IPS-18c (cell line): ENCODE data around the gene CPED1.
"Not testable (repeated sequence)": the region's sequence is repeated elsewhere in the genome, so short reads cannot be mapped to it uniquely, and the experiment has no call there.

ENCODE experiments used
- H3K4me3 ChIP-seq: 2 replicates; pipeline ENCODE4 v1.7.0; 2013; ENCODE audit warnings: low read depth, mild to moderate bottlenecking, low read length, moderate library complexity; ENCODE audit not compliant: insufficient read depth
- H3K9me3 ChIP-seq: one replicate; pipeline ENCODE4 v1.6.1; 2013; ENCODE audit warnings: mild to moderate bottlenecking, low read length, moderate library complexity; ENCODE audit not compliant: control insufficient read depth, insufficient read depth

Gene CPED1

GRCh38 chr7:120966961-120967360 lies 21.6 kb upstream of the CPED1 start:
- no peaks in the 10 kb centered on the region for H3K9me3 ChIP-seq

GRCh38 chr7:120973849-120974248 lies 14.7 kb upstream of the CPED1 start:
- Histone ChIP-seq H3K4me3 (no peak overlapping the region), H3K9me3 (no peaks in the 10 kb centered on the region)

More at GRCh38 chr7:120966961-120967360, 21.6 kb upstream of the CPED1 start:
- H3K4me3 ChIP-seq = no peak overlapping the region

GRCh38 chr7:120979765-120980499 lies 8.6 kb upstream of the CPED1 start:
- Histone ChIP-seq H3K4me3 (no peak overlapping the region), H3K9me3 (no peaks in the 10 kb centered on the region)

GRCh38 chr7:120981117-120981516 lies 7.4 kb upstream of the CPED1 start:
- H3K9me3 ChIP-seq = no peaks in the 10 kb centered on the region
- no peak overlapping the region for H3K4me3 ChIP-seq

GRCh38 chr7:120981888-120982615 lies 6.5 kb upstream of the CPED1 start:
- no peak overlapping the region for H3K4me3 ChIP-seq

GRCh38 chr7:120983592-120983991 lies 4.9 kb upstream of the CPED1 start:
- not testable (repeated sequence) for H3K9me3 ChIP-seq, H3K4me3 ChIP-seq

More at GRCh38 chr7:120981888-120982615, 6.5 kb upstream of the CPED1 start:
- H3K9me3 ChIP-seq = no peaks in the 10 kb centered on the region

- Histone ChIP-seq H3K9me3 (no peaks in the 10 kb centered on the region), H3K4me3 (no peak overlapping the region)
These were observed 4.1 kb upstream of the CPED1 start for GRCh38 chr7:120984406-120984805.

GRCh38 chr7:120985130-120985758 lies 3.3 kb upstream of the CPED1 start:
- no peak overlapping the region for H3K4me3 ChIP-seq
- no peaks in the 10 kb centered on the region for H3K9me3 ChIP-seq

GRCh38 chr7:120985839-120986238 lies 2.7 kb upstream of the CPED1 start:
- H3K4me3 ChIP-seq = no peak overlapping the region
- no peaks in the 10 kb centered on the region for H3K9me3 ChIP-seq

- Histone ChIP-seq H3K4me3 (no peak overlapping the region), H3K9me3 (no peaks in the 10 kb centered on the region)
These were observed 1.9 kb upstream of the CPED1 start for GRCh38 chr7:120986650-120987049.

GRCh38 chr7:120987280-120987679 lies 1.2 kb upstream of the CPED1 start:
- Histone ChIP-seq H3K9me3 (no peaks in the 10 kb centered on the region), H3K4me3 (no peak overlapping the region)

GRCh38 chr7:120987683-120988590 lies 574 bp upstream of the CPED1 start:
- no peaks in the 10 kb centered on the region for H3K9me3 ChIP-seq
- peak overlapping the region; percentile 35; the same call in 1 of the 2 replicates for H3K4me3 ChIP-seq

- Histone ChIP-seq H3K4me3 (no peak overlapping the region; the same call in 1 of the 2 replicates), H3K9me3 (no peaks in the 10 kb centered on the region)
These were observed 1.0 kb downstream of the CPED1 start for GRCh38 chr7:120989257-120990220.

- H3K9me3 ChIP-seq = no peaks in the 10 kb centered on the region
- H3K4me3 ChIP-seq = no peak overlapping the region
These were observed 2.1 kb downstream of the CPED1 start for GRCh38 chr7:120990468-120991118.

GRCh38 chr7:120991161-120991560 lies 2.6 kb downstream of the CPED1 start:
- H3K9me3 ChIP-seq = no peaks in the 10 kb centered on the region
- no peak overlapping the region for H3K4me3 ChIP-seq

- Histone ChIP-seq H3K9me3 (no peaks in the 10 kb centered on the region), H3K4me3 (no peak overlapping the region)
These were observed 3.1 kb downstream of the CPED1 start for GRCh38 chr7:120991581-120991980.
